ENCODE results near the gene NOD1.
"Not testable (repeated sequence)": the region's sequence is repeated elsewhere in the genome, so short reads cannot be mapped to it uniquely, and the experiment has no call there.

Gene NOD1

DNA sequence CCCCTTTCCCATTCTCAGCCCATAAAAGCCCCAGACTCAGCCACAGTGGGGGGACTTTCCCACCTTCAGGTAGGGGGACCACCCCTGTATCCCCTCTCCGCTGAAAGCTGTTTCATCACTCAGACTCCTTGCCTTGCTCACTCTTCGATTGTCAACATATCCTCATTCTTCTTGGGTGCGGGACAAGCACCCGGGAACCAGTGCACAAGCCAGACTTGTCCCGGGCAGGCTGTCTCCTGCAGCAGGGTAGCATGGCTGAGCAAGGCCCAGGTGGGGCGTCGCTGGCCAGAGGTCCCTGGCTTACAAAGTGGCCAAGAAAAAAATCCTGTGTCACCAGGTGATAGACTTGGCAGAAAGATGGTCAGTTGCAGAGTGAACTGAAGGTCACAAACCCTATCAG, 64.7 kb downstream of the NOD1 start:
- DNase-seq, result no peak

DNA sequence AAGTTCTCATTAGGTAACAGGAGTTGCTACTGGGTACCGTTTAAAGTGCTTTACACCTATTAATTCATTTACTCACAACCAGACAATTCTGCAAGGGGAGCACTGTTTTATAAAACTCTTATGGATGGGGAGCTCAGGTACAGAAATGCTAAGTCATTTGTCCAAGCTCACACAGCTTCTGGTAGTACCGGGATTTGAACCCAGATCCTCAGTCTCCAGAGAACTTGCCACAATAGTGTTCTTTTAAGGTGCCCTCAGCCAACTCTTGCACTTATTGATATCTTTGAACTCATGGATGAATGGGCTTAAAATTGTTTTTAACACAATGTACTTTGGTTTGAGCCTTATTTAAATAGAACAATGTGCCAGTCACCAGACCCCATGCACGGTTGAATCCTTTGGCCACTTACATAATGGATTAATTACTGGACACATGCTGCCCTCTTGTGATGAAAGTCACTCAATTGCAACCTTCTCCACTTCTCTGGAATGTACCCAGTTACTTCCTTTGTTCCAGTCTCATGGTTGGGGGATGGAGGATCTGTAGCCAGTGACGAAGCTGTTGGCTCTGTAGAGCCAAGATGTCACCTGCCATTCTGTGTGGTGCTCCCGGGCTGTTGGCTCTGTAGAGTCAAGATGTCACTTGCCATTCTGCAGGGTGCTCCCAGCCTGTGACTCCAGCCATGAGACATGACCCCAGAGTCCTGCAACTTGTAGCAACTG, 65.6 kb downstream of the NOD1 start:
- no peak for DNase-seq

DNA sequence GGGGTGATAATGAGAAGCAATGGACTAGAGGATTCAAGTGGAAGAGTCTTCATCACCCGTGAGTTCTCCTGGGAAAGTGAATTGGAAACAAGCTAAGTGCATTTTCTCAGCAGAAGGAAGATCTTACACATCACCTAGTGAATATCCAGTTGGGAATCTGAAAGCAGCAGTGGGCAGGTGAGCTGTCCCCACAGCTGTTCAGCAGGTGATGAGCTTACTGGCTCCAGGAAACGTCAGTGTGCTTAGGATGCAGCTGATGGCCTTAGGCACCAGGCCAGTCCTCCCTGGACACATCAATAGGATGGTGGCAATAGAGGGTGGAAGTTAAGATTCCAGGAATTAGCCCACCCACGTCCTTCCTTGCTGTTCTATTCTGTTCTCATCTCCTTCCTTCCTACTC, 66.7 kb downstream of the NOD1 start:
- no peak for DNase-seq

DNA sequence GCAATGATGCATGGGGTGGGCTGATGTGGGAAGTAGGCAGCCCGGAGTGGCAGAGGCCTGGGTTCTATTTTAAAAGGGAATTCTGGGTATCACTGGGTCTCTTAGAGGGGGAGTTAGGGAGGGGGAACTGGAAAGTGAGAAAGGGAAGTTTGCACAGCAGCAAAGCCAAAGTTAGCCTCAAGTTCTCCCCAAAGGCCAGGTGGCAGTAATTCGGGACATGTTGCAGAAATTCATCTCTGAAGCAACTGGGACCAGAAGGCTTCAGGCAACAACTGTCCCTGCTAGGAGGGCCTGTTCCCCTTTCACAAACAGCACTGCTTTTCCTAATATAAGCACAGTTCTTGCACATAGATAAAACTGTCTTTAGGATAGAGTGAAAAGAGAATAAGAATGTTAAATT, 67.4 kb downstream of the NOD1 start:
- DNase-seq, result no peak

DNA sequence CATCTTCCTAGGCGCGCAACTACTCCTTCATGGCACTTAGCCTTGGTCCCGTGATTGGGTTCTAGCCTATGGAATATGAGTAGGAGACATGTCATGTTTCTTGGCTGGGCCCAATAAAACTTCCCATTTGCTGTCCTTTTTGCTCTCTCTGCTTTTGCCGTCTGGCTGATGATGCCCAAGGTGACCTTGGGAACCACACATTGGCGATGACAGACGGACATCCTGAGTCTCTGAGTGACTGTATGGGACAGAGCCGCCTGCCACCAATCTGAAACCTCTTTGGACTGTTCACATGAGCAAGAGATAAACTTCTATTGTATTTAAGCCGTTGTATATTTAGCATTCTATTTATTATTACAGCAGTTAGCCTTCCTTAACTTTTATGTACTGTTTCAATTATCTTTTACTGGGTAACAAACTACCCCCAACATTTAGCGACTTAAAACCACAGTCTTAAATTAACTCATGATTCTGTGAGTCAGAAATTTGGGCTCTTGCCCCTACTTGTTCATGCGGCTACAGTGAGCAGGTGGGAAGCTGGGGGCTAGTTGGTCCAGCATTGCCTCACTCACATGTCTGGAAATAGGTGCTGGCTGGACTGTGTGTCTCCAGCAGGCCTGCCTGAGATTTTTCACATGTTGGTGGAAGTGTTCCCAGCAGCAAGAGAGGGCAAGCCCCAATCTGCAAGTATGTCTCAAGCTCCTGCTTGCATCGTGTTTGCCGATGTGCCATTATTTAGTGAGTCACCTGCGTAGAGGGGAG, 71.7 kb downstream of the NOD1 start:
- DNase-seq, result no peak

DNA sequence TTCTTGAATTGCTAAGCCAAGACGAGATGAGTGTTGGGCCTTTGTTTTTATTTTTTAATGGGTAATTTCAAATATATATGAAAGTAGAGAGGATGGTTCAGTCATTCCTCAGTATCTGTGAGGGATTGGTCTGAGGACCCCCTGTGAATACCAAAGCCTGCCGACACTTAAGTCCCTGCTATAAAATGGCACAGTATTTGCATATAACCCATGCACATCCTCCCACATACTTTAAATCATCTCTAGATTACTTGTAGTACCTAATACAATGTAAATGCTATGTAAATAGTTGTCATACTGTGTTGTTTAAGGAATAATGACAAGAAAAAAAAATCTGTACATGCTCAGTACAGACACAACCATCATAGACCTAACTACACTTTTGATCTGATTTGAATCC, 73.4 kb downstream of the NOD1 start:
- DNase-seq, result no peak

DNA sequence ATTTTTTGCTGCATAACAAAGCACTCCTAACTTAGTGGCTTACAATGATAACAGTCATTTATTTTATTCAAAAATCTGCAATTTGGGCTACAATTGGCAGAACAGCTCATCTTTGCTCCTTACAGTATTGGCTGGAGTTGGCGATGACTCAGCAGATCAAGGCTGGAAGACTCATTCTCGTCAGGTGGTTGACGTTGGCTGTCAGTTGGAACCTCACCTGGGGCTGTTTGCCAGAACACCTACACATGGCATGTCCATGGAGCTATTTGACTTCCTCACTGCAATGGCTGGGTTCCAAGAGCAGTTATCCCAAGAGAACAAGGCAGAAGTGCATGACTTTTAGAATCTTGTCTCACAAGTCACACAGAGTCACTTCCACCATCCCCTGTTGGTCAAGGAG, 75.1 kb downstream of the NOD1 start:
- no peak for DNase-seq

DNA sequence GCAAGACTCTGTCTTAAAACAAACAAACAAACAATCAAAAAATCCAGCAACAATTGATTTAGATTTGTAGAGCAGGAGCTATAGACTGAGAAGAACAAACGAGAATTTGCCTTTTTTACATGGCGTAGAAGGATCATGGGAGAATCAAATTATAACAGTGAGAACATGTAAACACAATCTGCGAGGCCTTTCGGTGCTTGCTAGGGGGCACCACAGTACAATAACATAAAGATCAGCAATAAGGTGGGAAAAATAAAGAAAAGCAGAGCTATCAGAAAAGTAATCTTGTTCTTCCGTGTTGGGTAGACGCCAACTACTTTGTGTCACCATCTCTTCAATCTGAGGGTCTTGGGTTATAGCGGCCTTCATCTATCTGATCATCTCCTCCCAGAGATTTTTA, 82.2 kb downstream of the NOD1 start:
- DNase-seq, result no peak

DNA sequence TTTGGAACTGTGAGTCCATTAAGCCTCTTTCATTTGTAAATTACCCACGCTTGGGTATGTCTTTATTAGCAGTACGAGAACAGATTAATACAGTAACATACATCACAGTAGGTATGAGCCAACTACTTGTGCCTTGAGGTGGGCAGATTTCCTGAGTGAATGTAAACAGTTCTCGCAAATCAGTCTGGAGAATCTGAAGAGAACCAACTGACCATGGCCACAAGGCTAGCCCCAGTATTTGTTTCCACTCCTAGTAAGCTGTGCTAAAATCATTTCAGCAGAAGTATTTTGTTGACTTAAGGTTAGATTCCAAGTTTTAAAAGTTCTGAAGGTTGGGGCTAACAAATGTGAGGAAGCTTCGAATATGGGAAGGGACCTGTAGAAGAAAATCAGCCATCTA, 82.9 kb downstream of the NOD1 start:
- DNase-seq, result no peak

DNA sequence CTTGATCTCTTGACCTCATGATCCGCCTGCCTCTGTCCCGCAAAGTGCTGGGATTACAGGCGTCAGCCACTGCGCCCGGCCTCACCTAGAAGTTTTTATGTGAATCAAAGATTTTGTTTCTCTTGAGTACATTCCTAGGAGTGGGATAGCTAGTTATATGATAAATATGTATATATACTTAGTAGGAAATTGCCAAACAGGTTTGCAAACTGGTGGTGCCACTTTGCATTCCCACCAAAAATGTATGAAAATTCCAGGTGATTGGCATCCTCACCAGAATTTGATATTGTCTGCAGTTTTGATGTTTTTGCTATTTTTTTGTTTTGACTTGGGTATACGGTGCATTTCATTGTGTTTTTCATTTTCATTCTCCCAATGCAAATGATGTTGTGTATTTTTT, 86.8 kb downstream of the NOD1 start:
- no peak for DNase-seq

DNA sequence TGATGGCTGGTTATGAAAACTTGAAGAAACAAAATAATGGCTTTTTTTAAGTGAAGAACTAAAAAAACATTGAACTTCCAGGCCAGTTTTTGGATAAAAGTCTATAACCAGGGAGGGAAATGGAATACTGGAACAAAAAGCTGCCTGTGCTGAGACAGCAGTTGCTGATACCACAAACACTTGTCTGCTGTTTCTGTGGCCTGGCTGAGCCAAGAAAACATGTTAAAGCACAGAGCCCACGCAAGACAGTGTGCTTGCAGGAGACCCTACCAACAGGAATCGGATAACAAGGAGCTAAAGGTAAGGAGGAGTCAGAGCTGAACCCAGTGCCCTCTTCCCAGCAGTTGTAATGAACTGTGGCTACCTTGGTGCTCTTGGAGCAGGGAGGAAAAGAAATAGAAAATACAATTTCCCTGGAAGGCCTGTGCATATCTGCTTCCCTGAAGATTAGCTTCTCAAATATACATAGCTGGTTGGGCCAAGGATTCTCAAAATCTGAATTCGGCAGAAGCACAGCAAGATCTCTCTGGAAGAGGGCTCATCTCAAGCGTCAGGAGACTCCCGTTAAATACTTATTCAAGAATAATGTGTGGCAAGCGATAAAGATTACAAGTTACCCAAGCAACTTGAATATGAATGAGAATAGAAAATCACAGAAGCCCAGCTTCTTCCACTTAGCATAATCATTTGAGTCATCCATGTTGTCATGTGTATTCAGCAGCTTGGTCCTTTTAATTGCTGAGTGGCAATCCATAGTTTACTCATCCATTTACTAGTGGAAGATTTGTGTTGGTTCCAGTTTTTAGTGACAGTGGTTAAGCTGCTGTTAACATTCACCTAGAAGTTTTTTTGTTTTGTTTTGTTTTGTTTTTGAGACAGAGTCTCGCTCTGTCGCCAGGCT, 87.6 kb downstream of the NOD1 start:
- no peak for DNase-seq

DNA sequence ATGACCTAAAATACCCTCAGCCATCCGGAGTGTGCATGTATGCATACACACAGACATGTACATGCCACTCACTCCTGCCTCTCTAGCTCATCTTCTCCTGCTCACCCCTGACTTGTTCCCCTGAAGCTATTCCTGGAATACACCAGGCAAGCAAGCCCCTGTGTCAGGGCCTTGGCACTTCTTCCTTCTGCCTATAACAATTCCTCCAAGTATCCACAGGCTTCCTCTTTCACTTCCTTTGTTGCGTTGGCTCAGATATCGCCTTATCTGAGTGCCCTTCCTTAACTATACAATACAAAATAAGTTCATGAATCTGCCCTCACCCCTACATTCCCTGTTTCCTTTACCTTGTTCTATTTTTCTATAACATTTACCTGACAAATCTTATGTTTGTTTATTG, 88.8 kb downstream of the NOD1 start:
- no peak for DNase-seq

DNA sequence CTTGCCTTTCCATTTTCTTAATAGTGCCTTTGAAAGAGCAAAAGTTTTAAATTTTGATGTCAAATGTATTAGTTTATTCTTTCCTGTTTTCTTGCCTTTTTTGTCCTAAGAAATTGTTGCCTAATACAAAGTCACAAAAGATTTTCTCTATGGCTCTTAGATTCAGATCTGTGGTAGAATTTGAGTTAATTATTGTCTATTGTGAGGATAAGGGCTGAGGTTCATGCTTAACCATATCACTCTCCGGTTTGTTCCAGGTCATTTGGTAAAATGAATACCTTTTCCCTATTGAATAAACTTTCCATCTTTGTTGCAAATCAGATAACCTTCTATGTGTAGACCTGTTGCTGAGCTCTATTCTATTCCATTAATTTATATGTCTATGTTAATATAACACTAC, 96.0 kb downstream of the NOD1 start:
- no peak for DNase-seq

DNA sequence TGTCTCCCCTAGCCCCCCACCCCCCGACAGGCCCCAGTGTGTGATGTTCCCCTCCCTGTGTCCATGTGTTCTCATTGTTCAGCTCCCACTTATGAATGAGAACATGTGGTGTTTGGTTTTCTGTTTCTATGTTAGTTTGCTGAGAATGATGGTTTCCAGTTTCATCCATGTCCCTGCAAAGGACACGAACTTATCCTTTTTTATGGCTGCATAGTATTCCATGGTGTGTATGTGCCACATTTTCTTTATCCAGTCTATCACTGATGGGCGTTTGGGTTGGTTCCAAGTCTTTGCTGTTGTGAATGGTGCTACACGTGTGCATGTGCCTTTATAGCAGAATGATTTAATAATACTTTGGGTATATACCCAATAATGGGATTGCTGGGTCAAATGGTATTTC, 97.8 kb downstream of the NOD1 start:
- not testable (repeated sequence) for DNase-seq

DNA sequence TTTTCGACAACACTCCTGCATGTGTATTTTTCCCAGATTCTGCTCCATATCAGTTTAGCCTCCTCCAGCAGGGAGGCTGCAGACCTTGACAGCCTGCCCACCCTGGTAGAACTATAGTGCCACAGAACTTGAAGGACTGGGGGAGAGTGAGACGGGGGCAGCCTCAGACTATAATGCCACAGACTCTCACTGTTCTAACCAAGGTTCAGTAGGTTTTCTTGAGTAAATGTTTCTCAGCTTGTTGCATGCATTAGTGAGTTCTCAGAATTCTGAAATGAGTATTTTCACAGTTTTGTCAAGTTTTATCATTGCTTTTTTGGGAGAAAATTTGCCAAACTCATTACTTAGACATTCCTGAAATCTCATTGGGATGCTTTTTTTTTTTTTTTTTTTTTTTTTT, 98.3 kb downstream of the NOD1 start:
- no peak for DNase-seq

DNA sequence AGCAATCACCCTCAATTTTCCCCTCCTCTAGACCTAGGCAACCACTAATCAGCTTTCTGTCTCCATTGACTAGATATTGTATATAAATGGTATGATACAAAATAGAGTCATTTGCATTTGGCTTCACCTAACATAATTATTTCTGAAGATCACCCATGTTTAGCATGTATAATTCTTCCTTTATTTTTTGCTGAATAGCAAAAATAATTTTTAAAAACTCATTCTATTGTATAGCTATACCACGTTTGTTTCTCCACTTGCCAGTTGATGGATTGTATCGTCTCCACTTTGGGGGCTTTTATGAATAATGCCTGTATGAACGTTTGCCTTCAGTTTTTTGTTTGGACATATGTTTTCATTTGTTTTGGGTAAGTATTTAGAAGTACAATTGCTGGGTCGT, 98.8 kb downstream of the NOD1 start:
- DNase-seq, result no peak

DNA sequence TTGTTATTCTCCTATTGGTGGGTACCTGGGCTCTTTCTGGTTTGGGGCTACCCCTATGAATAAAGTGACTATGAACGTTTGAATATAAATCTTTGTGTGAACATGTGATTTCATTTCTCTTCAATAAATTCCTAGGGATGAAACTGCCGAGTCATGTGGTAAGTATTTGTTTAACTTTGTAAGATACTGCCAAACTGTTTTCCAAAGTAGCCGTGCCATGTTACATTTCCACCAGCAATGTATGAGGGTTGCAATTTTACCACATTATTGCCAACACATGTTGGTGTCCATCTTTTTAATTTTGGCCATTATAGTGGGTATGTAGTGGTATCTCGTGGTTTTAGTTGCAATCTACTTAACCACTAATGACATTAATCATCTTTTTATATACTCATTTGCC, 99.5 kb downstream of the NOD1 start:
- DNase-seq, result no peak

DNA sequence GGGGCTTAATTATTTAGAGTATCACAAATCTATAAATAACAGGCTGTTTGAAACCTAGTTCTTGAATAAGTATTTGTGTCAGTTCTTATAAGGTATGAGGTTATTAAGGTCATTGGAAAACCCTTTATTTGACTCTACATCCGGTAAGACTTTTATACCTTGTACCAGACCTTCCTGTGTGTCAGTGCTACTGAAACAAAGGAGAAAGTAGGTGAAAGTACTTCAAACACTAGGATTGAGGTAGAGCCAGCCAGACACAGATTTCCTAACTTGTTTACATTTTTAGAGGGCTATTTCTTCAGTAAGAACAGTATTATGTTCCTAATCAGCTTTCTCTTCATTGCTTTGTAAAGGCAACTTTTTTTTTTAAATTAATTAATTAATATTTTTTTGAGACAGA, 100.3 kb downstream of the NOD1 start:
- no peak for DNase-seq
